HepG2 (cell line): ENCODE data around the gene CD200.

Experiments
- BRCA1 ChIP-seq: sonication (generic); formaldehyde crosslinking; IDR thresholded peaks from 2 replicates; pipeline ENCODE4 v1.4.0; 2020; ENCODE audit warnings: missing genetic modification reagents
- CHD4 ChIP-seq: fragments of 200-600 bp; sonication (generic); IDR thresholded peaks from 2 replicates; pipeline ENCODE4 v1.7.0; 2017; ENCODE audit warnings: mild to moderate bottlenecking, low read length, borderline replicate concordance
- HOXA7 ChIP-seq: sonication (generic); formaldehyde crosslinking; IDR thresholded peaks from 2 replicates; pipeline ENCODE4 v1.8.1; 2022; ENCODE audit warnings: mild to moderate bottlenecking, missing genetic modification reagents, moderate library complexity
- MXD1 ChIP-seq: sonication (generic); formaldehyde crosslinking; IDR thresholded peaks from 2 replicates; pipeline ENCODE4 v1.4.0; 2020; ENCODE audit warnings: mild to moderate bottlenecking, missing genetic modification reagents
- MXI1 ChIP-seq: IDR thresholded peaks from 3 replicates; pipeline ENCODE4 v1.6.1; 2012; ENCODE audit warnings: low read depth, low read length, inconsistent platforms, borderline replicate concordance
- PREB ChIP-seq: sonication (generic); formaldehyde crosslinking; IDR thresholded peaks from 2 replicates; pipeline ENCODE4 v1.4.0; 2020; ENCODE audit warnings: missing genetic modification reagents
- ZBTB40 ChIP-seq, 2 experiments: fragments of 450-650 bp in 1 of 2; sonication (generic) in 1 of 2; formaldehyde crosslinking in 1 of 2; IDR thresholded peaks; 2 replicates each; pipeline versions ENCODE4 v1.6.1 to v1.8.0; 2016 to 2022; ENCODE audit warnings: antibody characterized with exemption in 1 of 2, mild to moderate bottlenecking in 1 of 2, missing genetic modification reagents in 1 of 2
- TF ChIP-seq, protein P1 (sequence below), 2 experiments: sonication (generic) in 1 of 2; formaldehyde crosslinking in 1 of 2; IDR thresholded peaks; 2 replicates each; pipeline versions ENCODE4 v1.5.1 to v1.6.1; 2011 to 2020; ENCODE audit warnings: borderline replicate concordance in 1 of 2, low read depth in 1 of 2, low read length in 1 of 2, mild to moderate bottlenecking in 1 of 2, missing genetic modification reagents in 1 of 2, moderate library complexity in 1 of 2

- TF ChIP-seq HOXA7 = no peak
- TF ChIP-seq, protein P1, sequence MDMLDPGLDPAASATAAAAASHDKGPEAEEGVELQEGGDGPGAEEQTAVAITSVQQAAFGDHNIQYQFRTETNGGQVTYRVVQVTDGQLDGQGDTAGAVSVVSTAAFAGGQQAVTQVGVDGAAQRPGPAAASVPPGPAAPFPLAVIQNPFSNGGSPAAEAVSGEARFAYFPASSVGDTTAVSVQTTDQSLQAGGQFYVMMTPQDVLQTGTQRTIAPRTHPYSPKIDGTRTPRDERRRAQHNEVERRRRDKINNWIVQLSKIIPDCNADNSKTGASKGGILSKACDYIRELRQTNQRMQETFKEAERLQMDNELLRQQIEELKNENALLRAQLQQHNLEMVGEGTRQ (IDR thresholded peaks at IDR 0.05; ENCODE audit: low read depth, low read length) = no peak
- TF ChIP-seq, protein P1 (CRISPR knock-in tag; IDR thresholded peaks at IDR 0.05; ENCODE audit: borderline replicate concordance) = no peak
- TF ChIP-seq MXI1 = no peak
- TF ChIP-seq BRCA1 = no peak
- TF ChIP-seq CHD4 = no peak
- no peak for TF ChIP-seq MXD1 (CRISPR knock-in tag)
- TF ChIP-seq PREB (CRISPR knock-in tag) = no peak
- no peak for TF ChIP-seq ZBTB40 (IDR thresholded peaks at IDR 0.05)
- TF ChIP-seq ZBTB40 (CRISPR knock-in tag; IDR thresholded peaks at IDR 0.05) = no peak
Measured at GRCh38 chr3:112393360-112393728, 60.4 kb downstream of the CD200 start.
